Prostate gland (tissue), 2 donors: ENCODE measurements around the gene PPP1R3E. TPM values are rescaled to one million over a fixed set of nuclear protein-coding genes. Genes with fewer than 3 reads are reported as not detected.
A peak's percentile ranks its signal among the peaks of the same experiment; 100 is the strongest.

ENCODE experiments used
- DNase-seq: peaks from one replicate; pipeline ENCODE4 v3.0.0-alpha.2; 2019; ENCODE audit warnings: low spot score
- H3K27ac ChIP-seq, 2 donors: fragments of 200-600 bp; sonication (generic); 2 replicates each; pipeline ENCODE4 v1.5.1; 2017 to 2019
- H3K27me3 ChIP-seq: fragments of 200-600 bp; sonication (generic); replicated peaks from 2 replicates; pipeline ENCODE4 v1.5.1; 2019; ENCODE audit not compliant: insufficient read depth
- H3K36me3 ChIP-seq, 2 donors: fragments of 200-600 bp; sonication (generic); 1 replicate in 1 of 2; 2 replicates in 1 of 2; pipeline versions ENCODE4 v1.5.1 to v1.8.1; 2017 to 2019
- H3K4me1 ChIP-seq: fragments of 200-600 bp; sonication (generic); replicated peaks from 2 replicates; pipeline ENCODE4 v1.5.1; 2019
- H3K4me3 ChIP-seq, 2 donors: fragments of 200-600 bp; sonication (generic); 2 replicates each; pipeline ENCODE4 v1.5.1; 2017 to 2019
- H3K9me3 ChIP-seq: fragments of 200-600 bp; sonication (generic); 2 replicates; pipeline ENCODE4 v1.5.1; 2017
- CTCF ChIP-seq, 4 experiments: fragments of 200-600 bp in 2 of 4; fragments of 450-650 bp in 2 of 4; sonication (generic) in 2 of 4; IDR thresholded peaks; 1 replicate in 3 of 4; 2 replicates in 1 of 4; pipeline ENCODE4 v1.5.1; 2016 to 2019; ENCODE audit warnings: antibody characterized with exemption in 4 of 4, mild to moderate bottlenecking in 2 of 4, moderate library complexity in 2 of 4
- POLR2A ChIP-seq: fragments of 450-650 bp; IDR thresholded peaks from one replicate; pipeline ENCODE4 v1.6.1; 2016; ENCODE audit warnings: antibody characterized with exemption, mild to moderate bottlenecking
- POLR2AphosphoS5 ChIP-seq: sonication (generic); formaldehyde crosslinking; IDR thresholded peaks from one replicate; pipeline ENCODE4 v1.6.1; 2017; ENCODE audit warnings: antibody characterized with exemption
- WGBS: methylation state at CpG from one replicate; pipeline ENCODE4 v1.1.5; 2018; 5-methylcytosine and 5-hydroxymethylcytosine counted together
- intact Hi-C: fragments of 100-400 bp; cut with DNase I; formaldehyde crosslinking; loops from one replicate; pipeline ENCODE4 v1.14.2; 2022
- total RNA-seq, 2 donors: library from RNA; depleted of rRNA; stranded (reverse); fragments of >200 nt; gene quantifications; one replicate each; pipeline ENCODE4 v1.1.0, GENCODE V29; 2016

PPP1R3E gene
- total RNA-seq, result 10 to 100 TPM in 1 of 2 donors, 1 to 10 TPM in 1; 4.9 to 20.2 TPM

GRCh38 chr14:23302290-23303225 lies at the start of gene PPP1R3E:
TSS of gene PPP1R3E (minus strand) at chr14:23302859. CDS start at chr14:23302576, 283 bp downstream.
- Histone ChIP-seq H3K36me3 (no peaks in the 10 kb centered on the region), H3K27me3 (no peaks in the 10 kb centered on the region), H3K9me3 (no peaks in the 10 kb centered on the region), H3K4me3 (peak within 1 kb of the TSS; percentile 63 to 78), H3K4me1 (peaks cover 2% of the 10 kb centered on the region), H3K27ac (peak within 1 kb of the TSS; percentile 98 to 99)
- WGBS, result 2% methylated on average over 71 of the region's 81 CpGs
- DNase-seq, result peak; percentile 49
- peak; percentile 37 for TF ChIP-seq POLR2AphosphoS5
- no peak for TF ChIP-seq POLR2A
- no peak for TF ChIP-seq CTCF (IDR thresholded peaks at IDR 0.05)
- intact Hi-C loops, result loop anchor here (10.0 kb wide), 1 partner anchor 178 kb away; no protein-coding TSS in a partner anchor

- no peaks in the 10 kb centered on the region for H3K4me1 ChIP-seq
- no peaks in the 10 kb centered on the region for H3K9me3 ChIP-seq
These were observed 49.2 kb upstream of the PPP1R3E start for GRCh38 chr14:23351681-23352505.

GRCh38 chr14:23349156-23349845 lies 46.6 kb upstream of the PPP1R3E start:
- no peaks in the 10 kb centered on the region for H3K36me3 ChIP-seq
- intact Hi-C loops, result no loop called here
- H3K4me1 ChIP-seq, result no peaks in the 10 kb centered on the region
- no peaks in the 10 kb centered on the region for H3K27me3 ChIP-seq
- H3K9me3 ChIP-seq, result no peaks in the 10 kb centered on the region
- 89% methylated on average over 8 of the region's 8 CpGs for WGBS
- H3K4me3 ChIP-seq, result no peak overlapping the region
- H3K27ac ChIP-seq, result no peak overlapping the region
- TF ChIP-seq CTCF (IDR thresholded peaks at IDR 0.05) (no peak), POLR2A (no peak), POLR2AphosphoS5 (no peak)
- no peak for DNase-seq

More at GRCh38 chr14:23351681-23352505, 49.2 kb upstream of the PPP1R3E start:
- intact Hi-C loops, result no loop called here
- H3K27ac ChIP-seq, result peak overlapping the region; percentile 81 to 85
- H3K27me3 ChIP-seq, result no peaks in the 10 kb centered on the region
- H3K4me3 ChIP-seq, result peak overlapping the region; percentile 63 to 75
- DNase-seq, result no peak
- no peaks in the 10 kb centered on the region for H3K36me3 ChIP-seq
- TF ChIP-seq POLR2A, result no peak
- no peak for TF ChIP-seq CTCF (IDR thresholded peaks at IDR 0.05)
- TF ChIP-seq POLR2AphosphoS5, result no peak
- WGBS, result 14% methylated on average over 31 of the region's 61 CpGs

GRCh38 chr14:23348297-23348655 lies 45.6 kb upstream of the PPP1R3E start:
- Histone ChIP-seq H3K9me3 (no peaks in the 10 kb centered on the region), H3K36me3 (no peaks in the 10 kb centered on the region), H3K27me3 (no peaks in the 10 kb centered on the region), H3K4me3 (no peak overlapping the region), H3K27ac (no peak overlapping the region), H3K4me1 (no peaks in the 10 kb centered on the region)
- TF ChIP-seq POLR2AphosphoS5, result no peak
- TF ChIP-seq CTCF (IDR thresholded peaks at IDR 0.05), result no peak
- no peak for TF ChIP-seq POLR2A
- WGBS, result 89% methylated on average over 6 of the region's 6 CpGs
- intact Hi-C loops, result no loop called here
- no peak for DNase-seq
